ENCODE results near the gene FAM53B.

The FAM53B gene

DNA sequence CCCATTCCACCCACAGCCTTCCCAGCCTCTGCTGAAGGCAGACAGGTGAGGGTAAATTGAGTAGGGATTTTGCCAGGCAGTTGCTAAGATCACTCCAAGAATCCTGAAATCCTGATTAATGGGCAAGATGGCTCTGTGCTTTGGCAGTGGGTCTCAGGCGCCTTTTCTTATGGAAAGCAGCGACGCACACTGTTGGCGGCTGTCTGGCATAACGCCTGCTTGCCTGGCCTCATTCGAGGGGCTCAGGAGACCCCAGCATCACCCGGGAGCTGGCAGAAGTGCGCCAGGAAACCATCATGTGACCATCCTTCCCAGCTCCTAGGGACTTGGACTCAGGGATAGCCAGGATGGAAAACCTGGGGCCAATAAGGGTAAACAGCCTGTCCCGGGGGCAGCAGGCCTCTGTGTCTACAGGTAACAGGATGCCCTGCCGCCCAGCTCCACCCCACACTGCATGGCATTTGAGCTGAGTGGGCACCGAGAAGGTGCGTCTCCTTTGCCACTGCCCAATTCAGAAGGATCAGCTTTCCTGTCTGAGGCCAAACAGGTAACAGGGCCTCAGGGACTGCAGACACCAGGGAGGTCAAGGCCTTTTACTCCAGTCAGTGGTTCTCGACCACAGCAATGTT, 98.6 kb downstream of the FAM53B start:
- DNase-seq (ENCODE audit: low read depth): no peak

DNA sequence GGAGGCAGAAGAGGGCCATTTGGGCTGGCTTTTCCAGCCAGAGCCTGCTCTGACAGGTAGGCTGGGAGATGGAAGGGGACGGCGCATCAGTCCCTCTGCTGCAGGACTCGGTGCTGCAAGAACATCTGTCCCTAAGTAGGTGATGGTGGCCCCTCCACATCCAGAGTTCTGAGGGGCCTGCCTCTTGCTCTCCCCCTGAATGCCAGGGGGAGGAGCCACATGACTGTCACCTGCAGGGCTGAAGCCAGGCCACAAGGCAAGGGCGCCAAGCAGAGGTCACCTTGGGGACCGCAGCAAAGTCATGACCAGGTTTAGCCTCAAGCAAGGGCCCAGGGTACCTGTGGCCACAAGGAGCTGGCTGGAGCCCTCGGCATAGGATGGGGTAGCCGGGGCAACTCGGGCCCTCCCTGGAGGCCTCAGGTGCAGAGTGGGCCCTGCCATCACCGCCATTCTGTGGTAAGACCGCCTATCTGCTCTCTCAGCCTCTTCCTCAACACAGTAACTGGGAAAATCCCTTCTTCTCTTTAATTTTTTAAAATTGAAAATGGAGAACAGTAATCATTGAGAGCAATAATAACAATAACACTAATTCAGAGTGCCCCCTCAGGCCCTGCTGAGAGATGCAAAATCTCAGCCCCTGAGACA, 99.3 kb downstream of the FAM53B start:
- DNase-seq (ENCODE audit: low read depth): no peak

GRCh38 chr10:124644236-124644635, 99.9 kb downstream of the FAM53B start:
- DNase-seq (ENCODE audit: low read depth): no peak

DNA sequence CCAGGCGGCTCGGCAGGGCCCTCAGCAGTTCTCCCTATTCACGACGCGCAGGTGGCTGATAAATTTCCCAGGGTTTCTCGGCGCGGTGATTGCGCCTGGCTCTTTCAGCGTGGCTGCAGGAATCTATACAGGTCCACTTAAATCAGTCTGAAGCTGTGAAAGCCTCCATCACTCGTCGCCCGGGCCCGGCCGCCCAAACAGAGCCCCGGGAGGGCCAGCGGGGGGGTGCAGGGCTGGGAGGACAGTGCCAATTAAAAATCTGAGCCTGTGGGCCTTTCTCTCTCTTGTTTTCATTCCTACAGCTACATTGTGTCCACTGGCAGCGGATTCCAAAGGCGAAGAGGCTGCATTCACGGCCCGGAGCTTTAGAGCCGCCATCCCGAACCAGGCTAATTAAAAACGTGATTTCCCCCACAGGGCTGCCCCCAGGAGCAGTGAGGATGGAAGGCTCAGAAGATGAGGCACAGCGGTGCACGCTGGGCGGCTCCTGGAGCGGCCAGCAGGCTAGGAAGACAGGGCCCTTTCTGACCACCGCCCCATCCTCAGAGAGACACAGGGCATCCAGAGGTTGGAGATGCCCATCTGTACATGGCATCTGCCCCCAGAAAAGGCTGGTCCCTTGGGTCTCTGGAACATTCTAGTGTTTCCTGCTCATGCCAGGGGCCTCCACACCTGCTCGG, 100.7 kb downstream of the FAM53B start:
- no peak for DNase-seq (ENCODE audit: low read depth)

DNA sequence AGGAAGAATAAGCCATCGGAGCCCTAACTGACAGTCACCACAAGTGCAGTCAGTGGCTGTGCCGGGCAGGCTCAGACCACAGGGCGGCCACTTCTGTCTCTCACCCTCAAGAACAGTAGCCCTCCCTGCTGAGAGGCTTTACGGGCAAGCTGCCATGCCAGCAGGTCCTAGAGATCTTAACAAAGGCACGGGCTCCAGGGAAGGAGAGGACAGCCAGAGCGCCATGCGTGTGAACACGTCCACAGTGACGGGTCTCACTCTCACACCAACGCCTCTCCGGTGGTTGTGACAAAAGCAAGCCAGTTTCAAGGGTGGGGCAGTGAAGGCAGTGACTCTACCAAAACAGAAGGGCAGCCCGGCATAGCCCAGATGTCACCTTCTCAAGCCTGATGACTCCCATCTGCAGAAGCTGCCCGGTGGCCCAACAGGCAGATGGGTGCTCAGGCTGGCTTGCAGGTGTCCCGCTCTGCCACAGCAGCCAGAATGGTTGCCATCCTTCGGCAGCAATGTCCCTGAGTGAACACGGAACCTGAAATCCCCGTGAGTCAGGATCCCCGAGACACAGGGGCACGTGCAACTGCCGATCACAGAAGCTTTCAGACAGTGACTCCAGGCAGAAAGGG, 102.0 kb downstream of the FAM53B start:
- no peak for DNase-seq (ENCODE audit: low read depth)

DNA sequence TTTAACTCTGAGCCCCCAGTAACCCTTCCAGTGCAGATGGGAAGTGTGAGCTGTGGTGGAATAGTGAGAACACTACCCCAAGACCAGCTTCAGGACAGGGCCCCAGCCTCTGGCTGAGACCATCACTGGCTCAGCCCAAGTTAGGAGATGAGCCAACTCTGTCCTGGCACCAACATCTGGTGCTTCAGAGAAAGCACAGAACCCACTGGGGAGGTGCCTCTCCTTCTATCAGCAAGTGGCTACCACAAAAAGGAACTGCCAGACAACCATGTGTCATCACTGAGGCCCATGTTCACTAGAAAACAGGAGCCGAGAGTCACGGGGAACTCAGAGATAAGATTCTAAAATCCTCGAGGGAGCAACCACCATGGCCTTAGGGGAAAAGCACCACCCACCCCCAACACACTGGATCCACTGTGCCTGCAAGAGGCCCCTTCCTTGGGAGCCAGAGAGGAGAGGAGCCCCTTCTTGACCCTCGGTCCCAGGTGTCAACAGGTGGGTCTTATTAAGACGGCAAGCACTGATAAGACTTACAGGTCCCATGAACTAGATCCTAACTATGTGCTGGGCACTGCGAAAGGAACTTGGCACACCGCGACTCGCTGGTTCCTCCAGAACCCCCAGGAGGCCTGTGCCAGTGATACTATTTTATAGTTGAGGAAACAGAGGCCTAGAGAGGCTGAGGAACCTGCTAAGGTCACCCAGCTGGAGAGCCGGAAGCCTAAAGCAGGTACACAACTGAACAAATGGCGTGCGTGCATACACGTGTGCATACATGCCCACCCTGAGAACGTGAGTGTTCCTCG, 102.7 kb downstream of the FAM53B start:
- DNase-seq (ENCODE audit: low read depth): no peak

GRCh38 chr10:124640538-124641231, 103.5 kb downstream of the FAM53B start:
- no peak for DNase-seq (ENCODE audit: low read depth)

GRCh38 chr10:124640056-124640455, 104.1 kb downstream of the FAM53B start:
- no peak for DNase-seq (ENCODE audit: low read depth)

DNA sequence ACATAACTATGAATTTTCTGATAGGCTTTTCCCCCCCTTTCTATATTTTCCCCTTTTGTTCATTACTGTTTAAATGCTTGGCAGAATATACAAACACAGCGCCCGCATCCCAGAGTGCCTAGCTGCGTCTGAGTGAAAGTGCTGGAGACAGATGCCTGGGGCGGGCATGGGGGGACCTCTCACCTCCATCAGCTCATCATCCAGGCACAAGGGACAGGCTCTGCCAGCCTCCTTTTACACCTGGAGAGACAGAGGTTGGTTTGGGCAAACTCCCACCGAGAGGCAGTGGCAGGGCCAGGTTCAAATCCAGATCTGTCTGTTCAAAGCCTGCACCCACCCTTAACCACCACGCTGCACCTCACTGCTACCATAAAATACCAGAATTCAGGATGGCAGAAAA, 104.5 kb downstream of the FAM53B start:
- DNase-seq (ENCODE audit: low read depth): no peak

DNA sequence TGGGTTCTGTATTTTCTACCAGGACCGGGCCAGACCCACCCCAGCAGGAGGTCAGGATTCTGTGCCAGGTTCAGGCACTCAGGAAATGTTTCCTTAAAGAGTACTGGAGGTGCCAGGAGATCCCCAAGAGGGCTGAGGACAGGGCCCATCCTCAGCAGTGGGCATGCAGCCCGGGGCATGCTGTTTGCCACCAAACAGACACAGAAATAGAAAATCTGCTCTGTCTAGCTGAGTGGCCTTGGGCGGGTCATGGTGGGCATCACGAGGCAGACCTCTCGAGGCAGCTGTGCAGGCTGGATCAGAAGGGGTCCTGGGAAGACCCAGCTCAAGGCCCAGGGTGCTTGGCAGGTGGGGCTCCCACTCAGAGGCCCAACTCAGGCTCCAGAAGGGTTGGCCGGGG, 105.0 kb downstream of the FAM53B start:
- no peak for DNase-seq (ENCODE audit: low read depth)

GRCh38 chr10:124637746-124638145, 106.4 kb downstream of the FAM53B start:
- DNase-seq (ENCODE audit: low read depth): no peak

- no peak for DNase-seq (ENCODE audit: low read depth)
Observed at GRCh38 chr10:124637091-124637700, 107.0 kb downstream of the FAM53B start.

GRCh38 chr10:124636271-124636995, 107.7 kb downstream of the FAM53B start:
- DNase-seq (ENCODE audit: low read depth): no peak

- no peak for DNase-seq (ENCODE audit: low read depth)
Observed at GRCh38 chr10:124632566-124632965, 111.6 kb downstream of the FAM53B start.

- no peak for DNase-seq (ENCODE audit: low read depth)
Observed at GRCh38 chr10:124632064-124632531, 112.1 kb downstream of the FAM53B start.

GRCh38 chr10:124630551-124630950, 113.6 kb downstream of the FAM53B start:
- DNase-seq (ENCODE audit: low read depth): no peak

GRCh38 chr10:124629842-124630241, 114.3 kb downstream of the FAM53B start:
- no peak for DNase-seq (ENCODE audit: low read depth)

GRCh38 chr10:124629415-124629814, 114.8 kb downstream of the FAM53B start:
- DNase-seq (ENCODE audit: low read depth): no peak

DNA sequence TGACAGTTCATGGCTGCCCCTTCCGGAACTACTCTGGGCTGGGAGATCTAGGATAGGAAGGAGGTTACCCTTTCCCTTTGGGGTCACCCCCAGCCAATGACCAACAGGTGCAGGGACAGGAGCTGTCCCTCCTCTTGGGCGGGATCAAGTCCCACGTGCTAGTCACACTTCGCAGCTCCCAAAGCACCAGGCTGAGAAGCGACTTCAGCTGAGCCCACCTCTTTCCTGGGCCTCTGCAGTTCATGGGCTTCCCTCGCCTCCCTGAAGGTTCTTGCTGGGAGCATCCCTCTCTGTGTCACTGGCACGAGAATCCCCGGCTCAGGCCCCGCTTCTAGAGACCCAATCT, 115.5 kb downstream of the FAM53B start:
- no peak for DNase-seq (ENCODE audit: low read depth)
